Transverse colon (tissue), 4 donors: ENCODE data around the gene PLXNA3. TPM values are rescaled to one million over a fixed set of nuclear protein-coding genes. Genes with fewer than 3 reads are reported as not detected.

Source experiments
- DNase-seq: peaks from one replicate; pipeline ENCODE4 v3.0.0-alpha.2; 2019
- H3K27ac ChIP-seq, 4 donors: fragments of 200-600 bp; sonication (generic); 2 replicates each; pipeline ENCODE4 v1.5.1; 2016 to 2018; ENCODE audit warnings: inconsistent platforms in 4 of 4
- H3K27me3 ChIP-seq: fragments of 200-600 bp; sonication (generic); 2 replicates; pipeline ENCODE4 v1.5.1; 2017; ENCODE audit warnings: inconsistent platforms
- H3K36me3 ChIP-seq, 4 donors: fragments of 200-600 bp; sonication (generic); 2 replicates each; pipeline ENCODE4 v1.5.1; 2017 to 2019; ENCODE audit warnings: inconsistent platforms in 4 of 4
- H3K4me1 ChIP-seq, 4 donors: fragments of 200-600 bp; sonication (generic); 2 replicates each; pipeline ENCODE4 v1.5.1; 2017 to 2020; ENCODE audit warnings: inconsistent platforms in 4 of 4
- H3K4me3 ChIP-seq, 4 donors: fragments of 200-600 bp; sonication (generic); 1 replicate in 1 of 4; 2 replicates in 3 of 4; pipeline versions ENCODE4 v1.5.1 to v1.6.1; 2017 to 2019; ENCODE audit warnings: inconsistent platforms in 4 of 4
- H3K9me3 ChIP-seq, 2 donors: fragments of 200-600 bp; sonication (generic); 2 replicates each; pipeline ENCODE4 v1.5.1; 2017 to 2019; ENCODE audit warnings: inconsistent platforms in 2 of 2
- CTCF ChIP-seq, 5 experiments: fragments of 200-600 bp in 3 of 5; fragments of 450-650 bp in 2 of 5; sonication (generic) in 3 of 5; IDR thresholded peaks; 1 replicate in 2 of 5; 2 replicates in 3 of 5; pipeline ENCODE4 v1.5.1; 2016 to 2017; ENCODE audit warnings: antibody characterized with exemption in 5 of 5, inconsistent platforms in 3 of 5, mild to moderate bottlenecking in 2 of 5, moderate library complexity in 1 of 5
- EP300 ChIP-seq: sonication (generic); formaldehyde crosslinking; IDR thresholded peaks from one replicate; pipeline ENCODE4 v1.6.1; 2017; ENCODE audit warnings: antibody characterized with exemption, low read depth
- POLR2A ChIP-seq: fragments of 450-650 bp; IDR thresholded peaks from one replicate; pipeline ENCODE4 v1.6.1; 2016; ENCODE audit warnings: antibody characterized with exemption, mild to moderate bottlenecking, moderate library complexity
- POLR2AphosphoS5 ChIP-seq, 3 donors: sonication (generic); formaldehyde crosslinking; IDR thresholded peaks; one replicate each; pipeline ENCODE4 v1.6.1; 2016; ENCODE audit warnings: antibody characterized with exemption in 3 of 3
- WGBS, 2 donors: methylation state at CpG; one replicate each; pipeline ENCODE4 v1.1.5; 2018; ENCODE audit warnings: low coverage in 1 of 2; 5-methylcytosine and 5-hydroxymethylcytosine counted together
- in situ Hi-C, 4 donors: fragments of 200-750 bp; cut with MboI; loops; one replicate each; pipeline versions ENCODE4 v1.15.0 to v1.15.1; 2017; ENCODE audit warnings: low sequenced_read_pairs in 3 of 4, low pct_ligation_motif_present in 1 of 4, low pct_unique_long_range_greater_than_20kb in 1 of 4
- intact Hi-C: fragments of 100-400 bp; cut with DNase I; formaldehyde crosslinking; loops from one replicate; pipeline ENCODE4 v1.15.1; 2023; ENCODE audit warnings: low total_unique reads
- total RNA-seq, 4 donors: library from RNA; depleted of rRNA; stranded (reverse); fragments of >200 nt; gene quantifications; one replicate each; pipeline ENCODE4 v1.1.0, GENCODE V29; 2016

Gene PLXNA3
- total RNA-seq, 4 donors from 2014 or later = 17.3 to 128 (median 52.8) TPM

GRCh38 chrX:154471839-154472684, 14.0 kb downstream of the PLXNA3 start:
- no peak overlapping the region for H3K4me3 ChIP-seq
- no peaks in the 10 kb centered on the region for H3K9me3 ChIP-seq
- no peaks in the 10 kb centered on the region for H3K27me3 ChIP-seq
- no peaks in the 10 kb centered on the region for H3K36me3 ChIP-seq
- intact Hi-C loops (no loop called here), in situ Hi-C loops (no loop called here)
- H3K27ac ChIP-seq = no peak overlapping the region
- no peak for TF ChIP-seq POLR2AphosphoS5 (IDR thresholded peaks at IDR 0.05)
- no peak for TF ChIP-seq CTCF (IDR thresholded peaks at IDR 0.05)
- no peaks in the 10 kb centered on the region for H3K4me1 ChIP-seq
- 81% methylated on average over 23 of the region's 23 CpGs; no CpG with 5 or more reads in 1 of the 2 donors for whole genome bisulfite sequencing, 2 donors
- no peak for DNase-seq

- Histone ChIP-seq H3K4me3 (no peak overlapping the region), H3K9me3 (no peaks in the 10 kb centered on the region), H3K27ac (no peak overlapping the region), H3K4me1 (peaks cover 0 to under 1% (median under 1%) of the 10 kb centered on the region in 4 donors), H3K36me3 (no peaks in the 10 kb centered on the region), H3K27me3 (no peaks in the 10 kb centered on the region)
- no peak for DNase-seq
- in situ Hi-C loops (no loop called here), intact Hi-C loops (no loop called here)
- TF ChIP-seq POLR2A (no peak), EP300 (no peak), CTCF (IDR thresholded peaks at IDR 0.05) (no peak), POLR2AphosphoS5 (IDR thresholded peaks at IDR 0.05) (no peak)
- WGBS, 2 donors = 27 to 73% methylated on average over 2 to 28 of the region's 28 CpGs
These were observed 14.9 kb downstream of the PLXNA3 start for GRCh38 chrX:154472685-154473632.

DNA sequence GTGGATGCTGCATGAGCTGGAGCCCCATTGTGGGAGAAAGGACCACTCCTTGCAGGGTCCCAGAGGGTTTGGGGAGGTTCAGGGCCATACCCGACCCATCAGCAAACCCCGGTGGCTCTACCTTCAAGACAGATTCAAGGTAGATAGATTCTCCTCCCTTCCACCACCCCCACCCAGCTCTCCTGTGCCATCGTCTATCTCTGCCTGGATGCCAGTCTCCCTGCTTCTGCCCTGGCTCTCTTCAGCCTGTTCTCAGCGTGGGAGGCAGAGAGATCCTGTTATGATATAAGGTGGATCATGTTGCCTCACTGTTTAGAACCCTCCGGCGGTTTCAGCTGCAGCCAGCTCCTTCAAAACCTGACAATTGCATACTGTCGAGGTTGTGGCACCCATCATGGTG, 15.6 kb downstream of the PLXNA3 start:
- no peak for TF ChIP-seq POLR2AphosphoS5 (IDR thresholded peaks at IDR 0.05)
- no peak for TF ChIP-seq CTCF (IDR thresholded peaks at IDR 0.05)
- no peak for TF ChIP-seq POLR2A
- no peak for TF ChIP-seq EP300
- in situ Hi-C loops (no loop called here), intact Hi-C loops (loop anchor here (1.0 kb wide), 1 partner anchor 17 kb away; no protein-coding TSS in a partner anchor)
- H3K27me3 ChIP-seq = no peaks in the 10 kb centered on the region
- WGBS, 2 donors = 77% methylated on average over 7 of the region's 7 CpGs; no CpG with 5 or more reads in 1 of the 2 donors
- no peak overlapping the region for H3K4me3 ChIP-seq
- no peaks in the 10 kb centered on the region for H3K9me3 ChIP-seq
- DNase-seq = no peak
- H3K4me1 ChIP-seq = peaks cover 0 to 5% (median 2%) of the 10 kb centered on the region in 4 donors
- no peaks in the 10 kb centered on the region for H3K36me3 ChIP-seq
- no peak overlapping the region for H3K27ac ChIP-seq

GRCh38 chrX:154476821-154477220, 18.7 kb downstream of the PLXNA3 start:
- peaks cover 4 to 6% (median 5%) of the 10 kb centered on the region in 4 donors for H3K4me1 ChIP-seq
- in situ Hi-C loops = no loop called here
- no peaks in the 10 kb centered on the region for H3K36me3 ChIP-seq
- H3K27ac ChIP-seq = no peak overlapping the region
- H3K9me3 ChIP-seq = no peaks in the 10 kb centered on the region
- intact Hi-C loops = no loop called here
- no peak overlapping the region for H3K4me3 ChIP-seq
- WGBS, 2 donors = 87% methylated on average over 8 of the region's 8 CpGs; no CpG with 5 or more reads in 1 of the 2 donors
- H3K27me3 ChIP-seq = no peaks in the 10 kb centered on the region
- no peak for DNase-seq
- TF ChIP-seq POLR2A (no peak), POLR2AphosphoS5 (IDR thresholded peaks at IDR 0.05) (no peak), CTCF (IDR thresholded peaks at IDR 0.05) (no peak)
